ENCODE data around the gene RAB30. TPM values are rescaled to one million over a fixed set of nuclear protein-coding genes. Genes with fewer than 3 reads are reported as not detected.

The RAB30 gene
- 10 to 100 TPM; 12.3 to 14.1 TPM for total RNA-seq
- polyA plus RNA-seq: 1 to 10 TPM; 5.0 to 8.9 TPM

- Histone ChIP-seq H3K27ac (ENCODE audit: low read depth, low read length) (peak within 1 kb of the TSS; percentile 97), H3K4me1 (ENCODE audit: insufficient read depth, low read length) (peaks cover 60% of the 10 kb centered on the region), H3K36me3 (ENCODE audit: insufficient read depth, low read length) (no peaks in the 10 kb centered on the region), H3K9me3 (ENCODE audit: control insufficient read depth in 1 of 2, low read length in 2 of 2) (no peaks in the 10 kb centered on the region), H3K4me3 (ENCODE audit: low read length in 2 of 2) (peak within 1 kb of the TSS; percentile 89 to 91), H3K27me3 (ENCODE audit: insufficient read depth, low read length) (no peaks in the 10 kb centered on the region)
- peak; percentile 94 to 99 (median 96) for DNase-seq
- H3K4me3 Mint-ChIP-seq: no peak within 1 kb of the TSS
- H3K36me3 Mint-ChIP-seq: peaks cover 12 to 19% of the 10 kb centered on the region in 2 donors
- no peaks in the 10 kb centered on the region for H3K27me3 Mint-ChIP-seq
- POLR2A ChIA-PET (ENCODE audit: partially characterized antibody): interaction anchor here (0.6 to 8.3 kb wide), 27 partner anchors 9 to 214 kb away, joined by 3 to 188 read pairs (median 4); partner anchors contain the start of genes ANKRD42, CCDC90B, DDIAS and PCF11
- H3K9me3 Mint-ChIP-seq: peaks cover 0 to 1% (median 0%) of the 10 kb centered on the region in 8 donors
- H3K4me1 Mint-ChIP-seq: peaks cover 6 to 39% (median 24%) of the 10 kb centered on the region in 4 donors
- CTCF ChIA-PET (ENCODE audit: partially characterized antibody): interaction anchor here (0.8 to 3.0 kb wide), 7 partner anchors 10 to 205 kb away, joined by 3 to 16 read pairs (median 4); partner anchors contain the start of gene PCF11
- no peak within 1 kb of the TSS for H3K27ac Mint-ChIP-seq
- intact Hi-C loops (cut with micrococcal nuclease): loop anchor here (1.0 to 5.0 kb wide), 9 partner anchors 46 to 215 kb away; partner anchors contain the start of genes CCDC90B and DDIAS
These were observed at the start of gene RAB30 for GRCh38 chr11:83071567-83072349. RAB30 (minus strand) TSS chr11:83071897; CDS start chr11:82997316, 74,581 bp downstream.

- H3K4me1 ChIP-seq (ENCODE audit: insufficient read depth, low read length): peaks cover 62% of the 10 kb centered on the region
- Mint-ChIP-seq H3K36me3 (peaks cover 0 to 2% of the 10 kb centered on the region in 2 donors), H3K4me3 (peak overlapping the region in 1 of 8 donors; percentile 23), H3K4me1 (peaks cover 43 to 64% (median 45%) of the 10 kb centered on the region in 4 donors), H3K9me3 (no peaks in the 10 kb centered on the region), H3K27me3 (no peaks in the 10 kb centered on the region), H3K27ac (peak overlapping the region; percentile 42 to 86 (median 77))
- no peak overlapping the region for H3K4me3 ChIP-seq (ENCODE audit: low read length in 2 of 2)
- H3K27ac ChIP-seq (ENCODE audit: low read depth, low read length): no peak overlapping the region
- H3K36me3 ChIP-seq (ENCODE audit: insufficient read depth, low read length): no peaks in the 10 kb centered on the region
- POLR2A ChIA-PET (ENCODE audit: partially characterized antibody): interaction anchor here (1.0 to 6.8 kb wide), 3 partner anchors 38 to 49 kb away, joined by 3 to 92 read pairs (median 4); partner anchors contain the start of genes PCF11 and RAB30
- CTCF ChIA-PET (ENCODE audit: partially characterized antibody): no interaction called here
- DNase-seq: no peak
- intact Hi-C loops (cut with micrococcal nuclease): no loop called here
- H3K27me3 ChIP-seq (ENCODE audit: insufficient read depth, low read length): no peaks in the 10 kb centered on the region
- H3K9me3 ChIP-seq (ENCODE audit: control insufficient read depth in 1 of 2, low read length in 2 of 2): no peaks in the 10 kb centered on the region
These were observed 48.6 kb upstream of the RAB30 start for GRCh38 chr11:83120327-83120726.

- peaks cover 49 to 75% (median 52%) of the 10 kb centered on the region in 4 donors for H3K4me1 Mint-ChIP-seq
- H3K27ac ChIP-seq (ENCODE audit: low read depth, low read length): no peak overlapping the region
- peaks cover 68% of the 10 kb centered on the region for H3K4me1 ChIP-seq (ENCODE audit: insufficient read depth, low read length)
- intact Hi-C loops (cut with micrococcal nuclease): loop anchor here (5.0 kb wide), 1 partner anchor 47 kb away; the partner anchor contains the start of gene RAB30
- no peaks in the 10 kb centered on the region for H3K27me3 ChIP-seq (ENCODE audit: insufficient read depth, low read length)
- H3K4me3 ChIP-seq (ENCODE audit: low read length in 2 of 2): no peak overlapping the region
- ChIA-PET CTCF (ENCODE audit: partially characterized antibody) (interaction anchor here (1.2 to 1.6 kb wide), 2 partner anchors 36 to 167 kb away, joined by 3 to 8 read pairs; partner anchors contain the start of gene CCDC90B), POLR2A (ENCODE audit: partially characterized antibody) (interaction anchor here (6.8 kb wide), 1 partner anchor 39 kb away, joined by 92 read pairs; the partner anchor contains the start of gene PCF11)
- H3K9me3 ChIP-seq (ENCODE audit: control insufficient read depth in 1 of 2, low read length in 2 of 2): no peaks in the 10 kb centered on the region
- H3K27ac Mint-ChIP-seq: peak overlapping the region; percentile 24 to 96 (median 83)
- no peak for DNase-seq
- H3K36me3 ChIP-seq (ENCODE audit: insufficient read depth, low read length): no peaks in the 10 kb centered on the region
- H3K9me3 Mint-ChIP-seq: no peaks in the 10 kb centered on the region
- H3K4me3 Mint-ChIP-seq: peak overlapping the region in 1 of 8 donors; percentile 11
- H3K36me3 Mint-ChIP-seq: peaks cover 0 to 2% of the 10 kb centered on the region in 2 donors
- peaks cover 0 to 1% of the 10 kb centered on the region in 2 donors for H3K27me3 Mint-ChIP-seq
These were observed 47.5 kb upstream of the RAB30 start for GRCh38 chr11:83119216-83119615.

- no peaks in the 10 kb centered on the region for H3K9me3 Mint-ChIP-seq
- H3K27ac ChIP-seq (ENCODE audit: low read depth, low read length): no peak overlapping the region
- DNase-seq: no peak
- no peaks in the 10 kb centered on the region for H3K27me3 ChIP-seq (ENCODE audit: insufficient read depth, low read length)
- ChIA-PET POLR2A (ENCODE audit: partially characterized antibody) (interaction anchor here (6.8 kb wide), 1 partner anchor 40 kb away, joined by 92 read pairs; the partner anchor contains the start of gene PCF11), CTCF (ENCODE audit: partially characterized antibody) (interaction anchor here (1.0 to 2.1 kb wide), 5 partner anchors 9 to 251 kb away, joined by 3 to 9 read pairs (median 3); partner anchors contain the start of gene CCDC90B)
- peaks cover 48 to 75% (median 52%) of the 10 kb centered on the region in 4 donors for H3K4me1 Mint-ChIP-seq
- H3K9me3 ChIP-seq (ENCODE audit: control insufficient read depth in 1 of 2, low read length in 2 of 2): no peaks in the 10 kb centered on the region
- peaks cover 0 to 2% of the 10 kb centered on the region in 2 donors for H3K36me3 Mint-ChIP-seq
- peak overlapping the region in 3 of 8 donors; percentile 18 to 59 (median 24) for H3K4me3 Mint-ChIP-seq
- H3K27me3 Mint-ChIP-seq: peaks cover 0 to 1% of the 10 kb centered on the region in 2 donors
- no peak overlapping the region for H3K4me3 ChIP-seq (ENCODE audit: low read length in 2 of 2)
- no peaks in the 10 kb centered on the region for H3K36me3 ChIP-seq (ENCODE audit: insufficient read depth, low read length)
- peaks cover 68% of the 10 kb centered on the region for H3K4me1 ChIP-seq (ENCODE audit: insufficient read depth, low read length)
- peak overlapping the region; percentile 77 to 96 (median 84) for H3K27ac Mint-ChIP-seq
- intact Hi-C loops (cut with micrococcal nuclease): loop anchor here (5.0 kb wide), 1 partner anchor 47 kb away; the partner anchor contains the start of gene RAB30
These were observed 47.1 kb upstream of the RAB30 start for GRCh38 chr11:83118814-83119213.

- Histone ChIP-seq H3K36me3 (ENCODE audit: insufficient read depth, low read length) (no peaks in the 10 kb centered on the region), H3K4me1 (ENCODE audit: insufficient read depth, low read length) (peaks cover 49% of the 10 kb centered on the region), H3K4me3 (ENCODE audit: low read length in 2 of 2) (no peak overlapping the region), H3K9me3 (ENCODE audit: control insufficient read depth in 1 of 2, low read length in 2 of 2) (no peaks in the 10 kb centered on the region), H3K27ac (ENCODE audit: low read depth, low read length) (no peak overlapping the region), H3K27me3 (ENCODE audit: insufficient read depth, low read length) (no peaks in the 10 kb centered on the region)
- CTCF ChIA-PET (ENCODE audit: partially characterized antibody): interaction anchor here (0.9 to 1.1 kb wide), 3 partner anchors 40 to 190 kb away, joined by 3 to 4 read pairs (median 3); partner anchors contain the start of gene PCF11
- H3K4me3 Mint-ChIP-seq: peak overlapping the region; percentile 49 to 95 (median 78)
- intact Hi-C loops (cut with micrococcal nuclease): loop anchor here (1.0 to 5.0 kb wide), 2 partner anchors 44 to 77 kb away; partner anchors contain the start of genes ANKRD42 and RAB30
- H3K27ac Mint-ChIP-seq: peak overlapping the region in 6 of 7 donors; percentile 20 to 97 (median 70)
- H3K36me3 Mint-ChIP-seq: peaks cover 1 to 2% of the 10 kb centered on the region in 2 donors
- peaks cover 34 to 60% (median 36%) of the 10 kb centered on the region in 4 donors for H3K4me1 Mint-ChIP-seq
- no peaks in the 10 kb centered on the region for H3K9me3 Mint-ChIP-seq
- H3K27me3 Mint-ChIP-seq: peaks cover 0 to 1% of the 10 kb centered on the region in 2 donors
- DNase-seq: no peak
- POLR2A ChIA-PET (ENCODE audit: partially characterized antibody): interaction anchor here (6.8 kb wide), 1 partner anchor 42 kb away, joined by 92 read pairs; the partner anchor contains the start of gene PCF11
These were observed 44.4 kb upstream of the RAB30 start for GRCh38 chr11:83116015-83116641.

- no peak overlapping the region for H3K4me3 ChIP-seq (ENCODE audit: low read length in 2 of 2)
- CTCF ChIA-PET (ENCODE audit: partially characterized antibody): interaction anchor here (0.9 to 1.1 kb wide), 2 partner anchors 41 to 190 kb away, joined by 3 to 4 read pairs; no protein-coding TSS in a partner anchor
- peak overlapping the region; percentile 25 to 81 (median 64) for H3K4me3 Mint-ChIP-seq
These were observed 43.9 kb upstream of the RAB30 start for GRCh38 chr11:83115551-83115950.

More at GRCh38 chr11:83115551-83115950, 43.9 kb upstream of the RAB30 start:
- H3K36me3 ChIP-seq (ENCODE audit: insufficient read depth, low read length): no peaks in the 10 kb centered on the region
- H3K27ac ChIP-seq (ENCODE audit: low read depth, low read length): no peak overlapping the region
- POLR2A ChIA-PET (ENCODE audit: partially characterized antibody): interaction anchor here (6.8 kb wide), 1 partner anchor 43 kb away, joined by 92 read pairs; the partner anchor contains the start of gene PCF11
- Mint-ChIP-seq H3K4me1 (peaks cover 33 to 54% (median 34%) of the 10 kb centered on the region in 4 donors), H3K9me3 (no peaks in the 10 kb centered on the region), H3K27ac (peak overlapping the region in 4 of 7 donors; percentile 54 to 84 (median 75)), H3K27me3 (peaks cover 0 to 1% of the 10 kb centered on the region in 2 donors), H3K36me3 (peaks cover 2 to 6% of the 10 kb centered on the region in 2 donors)
- no peaks in the 10 kb centered on the region for H3K27me3 ChIP-seq (ENCODE audit: insufficient read depth, low read length)
- intact Hi-C loops (cut with micrococcal nuclease): loop anchor here (5.0 kb wide), 1 partner anchor 43 kb away; the partner anchor contains the start of gene RAB30
- H3K4me1 ChIP-seq (ENCODE audit: insufficient read depth, low read length): peaks cover 44% of the 10 kb centered on the region
- H3K9me3 ChIP-seq (ENCODE audit: control insufficient read depth in 1 of 2, low read length in 2 of 2): no peaks in the 10 kb centered on the region
- no peak for DNase-seq
